OCI-LY3 (cell line): Measurements from ENCODE around the gene SH3GL1.

ENCODE experiments used
- CTCF ChIP-seq: fragments of 200-600, 300-600 bp; sonication (generic); IDR thresholded peaks from 2 replicates; pipeline ENCODE4 v1.5.1; 2014; ENCODE audit warnings: antibody characterized with exemption, low read length, low read depth
- EZH2phosphoT487 ChIP-seq: fragments of 200-600 bp; shearing (Covaris generic); IDR thresholded peaks from 2 replicates; pipeline ENCODE4 v1.6.1; 2018; ENCODE audit warnings: antibody characterized with exemption, mixed run types, low read depth

GRCh38 chr19:4329858-4330257, 70.5 kb downstream of the SH3GL1 start:
- TF ChIP-seq CTCF (no peak), EZH2phosphoT487 (no peak)
